HG03460 (cell line): ENCODE data around the gene MFRP.

Source experiments
- ATAC-seq: cut with Tn5 transposase; IDR thresholded peaks from one replicate; pipeline ENCODE4 v1.9.1; 2021; ENCODE audit not compliant: unreplicated experiment

The MFRP gene

GRCh38 chr11:119359365-119360214 lies 13.1 kb upstream of the MFRP start:
- no peak for ATAC-seq

GRCh38 chr11:119357074-119357473 lies 10.6 kb upstream of the MFRP start:
- ATAC-seq = no peak

DNA sequence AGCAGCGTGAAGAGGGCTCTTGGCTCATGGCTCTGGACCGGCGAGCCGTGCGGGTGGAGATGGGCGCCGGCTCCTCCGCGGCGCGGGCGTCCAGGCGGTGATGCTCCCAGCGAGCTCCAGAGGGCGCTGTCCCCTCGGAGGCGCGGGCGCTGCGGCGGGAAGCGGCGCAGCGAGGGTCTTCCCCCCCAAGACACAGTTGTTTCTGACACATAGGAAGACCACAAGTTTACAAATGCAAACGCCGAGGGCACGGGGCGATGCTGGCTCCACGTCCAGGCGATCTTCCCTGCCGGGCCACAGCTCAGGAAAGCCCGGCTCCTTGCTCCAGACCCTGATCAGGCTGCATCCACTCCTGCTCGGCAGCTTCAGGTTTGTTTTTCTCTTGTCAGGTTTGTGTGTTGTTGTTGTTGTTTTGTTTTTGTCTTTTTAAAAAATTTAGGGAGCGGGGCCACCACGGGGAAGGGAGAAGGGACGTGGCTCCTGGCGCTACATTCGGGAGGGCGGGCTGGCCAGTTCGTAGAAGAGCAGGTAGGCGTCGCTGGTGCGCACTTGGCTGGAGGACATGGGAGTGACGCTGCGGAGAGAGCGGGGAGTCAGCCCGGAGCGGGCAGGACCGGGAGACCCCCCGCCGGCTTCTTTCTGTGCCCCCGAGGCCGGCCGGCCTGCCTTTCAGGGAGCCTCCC lies 10.0 kb upstream of the MFRP start:
- peak; percentile 68 for ATAC-seq

DNA sequence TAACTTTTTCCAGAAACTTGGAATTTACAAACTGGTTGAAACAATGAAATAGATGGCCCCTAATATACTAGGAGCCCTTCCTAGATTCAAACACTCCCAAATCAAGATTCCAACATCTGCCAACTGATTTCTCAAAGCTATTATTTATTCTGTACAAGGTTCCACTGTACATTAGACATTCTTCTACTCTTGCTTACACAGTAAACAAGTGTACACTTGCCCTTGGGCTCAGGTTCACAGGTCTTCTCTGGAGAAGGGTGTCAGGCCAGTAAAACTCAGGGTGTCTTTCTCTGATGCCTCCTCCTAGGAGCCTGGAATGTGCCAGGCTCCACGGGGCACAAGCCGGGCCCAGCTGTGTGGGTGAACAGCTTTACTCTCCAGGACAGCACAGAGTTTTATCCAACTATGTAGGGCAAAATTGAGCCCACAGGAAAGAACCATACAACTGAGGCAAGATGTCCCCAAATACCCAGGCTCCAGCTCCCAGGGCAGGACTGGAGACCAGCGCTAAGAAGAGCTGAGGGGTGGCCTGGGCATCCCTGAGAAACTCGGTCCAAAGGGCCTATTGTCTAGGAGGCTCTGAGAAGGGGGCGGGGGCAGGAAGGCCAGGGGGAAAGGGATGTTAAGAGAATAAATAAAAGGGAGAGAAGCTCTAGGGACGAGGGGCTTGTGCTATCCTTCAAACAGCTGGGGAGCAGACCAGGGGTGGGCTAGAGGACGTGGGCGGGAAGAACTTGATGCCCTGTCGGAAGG lies 8.8 kb upstream of the MFRP start:
- ATAC-seq = no peak

- no peak for ATAC-seq
Observed at GRCh38 chr11:119352857-119353260, 6.4 kb upstream of the MFRP start.

DNA sequence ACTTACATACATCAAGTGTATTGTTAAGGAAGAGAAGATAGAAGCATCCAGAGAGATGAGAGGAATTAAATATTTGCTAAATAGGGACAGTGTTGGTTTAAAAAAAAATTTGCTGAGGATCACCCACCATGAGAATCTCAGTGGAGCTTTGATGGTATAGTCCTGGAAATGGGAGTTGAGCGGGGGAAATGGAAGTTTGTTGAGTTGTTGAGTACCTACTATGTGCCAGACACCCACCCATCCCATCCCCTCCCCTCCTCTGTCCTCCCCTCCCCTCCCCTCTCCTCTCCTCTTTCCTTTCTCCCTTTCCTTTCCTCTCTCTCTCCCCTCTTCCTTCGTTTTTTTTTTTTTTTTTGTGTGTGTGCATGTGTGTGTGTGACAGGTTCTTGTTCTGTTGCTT lies 4.7 kb upstream of the MFRP start:
- no peak for ATAC-seq

GRCh38 chr11:119350302-119350701 lies 3.8 kb upstream of the MFRP start:
- no peak for ATAC-seq

DNA sequence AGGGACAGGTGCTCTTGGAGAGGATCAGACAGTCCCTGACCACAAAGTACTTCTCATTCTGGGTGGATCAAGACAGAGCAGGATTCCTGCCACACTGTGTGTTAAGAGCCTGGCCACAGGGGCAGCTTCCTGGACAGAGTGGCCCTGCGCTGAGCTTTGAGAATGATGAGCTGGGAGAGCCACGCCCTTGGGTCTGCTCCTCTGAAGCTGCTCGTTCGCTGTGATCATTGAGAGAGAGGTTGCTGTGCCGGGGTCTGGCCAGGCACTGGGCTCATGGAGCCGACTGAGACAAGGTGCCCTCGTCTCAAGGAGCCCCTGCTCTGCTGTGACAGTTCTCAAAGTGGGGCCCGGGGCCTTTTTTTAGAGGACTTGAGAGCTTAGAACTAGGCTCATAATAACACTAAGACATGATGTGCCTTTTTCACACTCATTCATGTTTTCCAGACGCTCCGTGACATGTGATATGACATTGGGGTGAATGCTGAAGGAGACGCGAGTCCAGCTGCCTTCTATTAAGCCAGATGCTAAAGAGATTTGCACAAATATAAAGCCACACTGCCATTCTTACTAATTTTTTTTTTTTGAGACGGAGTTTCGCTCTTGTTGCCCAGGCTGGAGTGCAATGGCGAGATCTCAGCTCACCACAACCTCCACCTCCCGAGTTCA lies 1.6 kb upstream of the MFRP start:
- ATAC-seq = no peak

- no peak for ATAC-seq
Observed at GRCh38 chr11:119347242-119347641, 737 bp upstream of the MFRP start.

DNA sequence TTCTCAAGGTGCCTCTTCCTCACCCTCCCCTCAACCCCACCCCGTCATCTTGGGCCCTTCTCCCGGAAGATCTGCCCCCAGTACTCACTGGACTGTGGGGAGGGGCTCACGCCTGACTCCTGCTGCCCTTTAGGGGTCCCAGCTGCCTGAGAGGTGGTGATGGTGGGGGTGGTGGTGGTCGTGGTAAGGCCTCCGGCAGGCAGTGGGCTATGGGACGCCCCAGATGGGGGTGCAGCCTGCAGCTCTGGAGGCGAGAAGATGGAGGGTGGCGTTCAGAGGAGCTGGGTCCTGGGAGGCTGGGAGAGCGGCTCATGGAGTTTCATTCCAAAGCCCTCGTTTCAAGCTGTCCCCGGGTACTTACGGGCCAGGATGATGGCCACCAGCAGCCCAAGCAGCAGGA lies 820 bp downstream of the MFRP start:
- ATAC-seq = no peak

DNA sequence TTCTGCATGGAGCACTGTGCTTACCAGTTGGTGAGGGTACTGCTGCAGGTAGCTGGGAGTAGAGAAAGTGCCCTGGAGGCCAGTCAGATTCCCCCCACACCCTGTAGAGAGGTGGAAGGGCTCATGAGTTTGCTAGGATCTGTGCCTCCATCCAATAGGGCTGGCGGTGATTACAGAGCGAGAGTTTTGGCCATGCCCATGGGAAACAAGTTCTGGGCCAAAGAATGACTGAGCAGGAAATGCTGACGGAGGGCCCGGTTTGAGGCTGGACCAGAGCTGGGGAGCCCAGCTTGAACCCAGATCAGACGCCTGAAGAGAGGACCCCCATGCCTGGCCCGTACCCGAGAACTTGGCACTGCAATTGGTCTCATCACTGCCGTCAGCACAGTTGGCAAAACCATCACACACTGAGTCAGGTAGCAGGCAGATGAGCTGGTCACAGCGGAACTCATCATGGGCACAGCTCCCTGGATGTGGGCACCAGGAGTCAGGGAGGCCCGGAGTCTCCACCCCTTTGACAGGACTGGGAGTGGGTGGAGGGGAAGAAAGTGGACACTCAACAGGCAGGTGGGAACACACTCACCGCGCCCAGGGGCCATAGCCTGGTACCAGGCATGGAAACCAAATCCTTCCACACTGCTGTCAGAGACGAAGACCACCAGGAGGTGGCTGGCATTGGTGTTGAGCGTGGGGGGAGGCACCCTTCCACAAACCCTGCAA lies 2.1 kb downstream of the MFRP start:
- no peak for ATAC-seq

- no peak for ATAC-seq
Observed at GRCh38 chr11:119343726-119344125, 2.8 kb downstream of the MFRP start.

GRCh38 chr11:119342362-119343130 lies 4.0 kb downstream of the MFRP start:
- ATAC-seq = no peak

- ATAC-seq = no peak
Observed at GRCh38 chr11:119342023-119342300, 4.5 kb downstream of the MFRP start.

- ATAC-seq = no peak
Observed at GRCh38 chr11:119341222-119342022, 5.1 kb downstream of the MFRP start.

DNA sequence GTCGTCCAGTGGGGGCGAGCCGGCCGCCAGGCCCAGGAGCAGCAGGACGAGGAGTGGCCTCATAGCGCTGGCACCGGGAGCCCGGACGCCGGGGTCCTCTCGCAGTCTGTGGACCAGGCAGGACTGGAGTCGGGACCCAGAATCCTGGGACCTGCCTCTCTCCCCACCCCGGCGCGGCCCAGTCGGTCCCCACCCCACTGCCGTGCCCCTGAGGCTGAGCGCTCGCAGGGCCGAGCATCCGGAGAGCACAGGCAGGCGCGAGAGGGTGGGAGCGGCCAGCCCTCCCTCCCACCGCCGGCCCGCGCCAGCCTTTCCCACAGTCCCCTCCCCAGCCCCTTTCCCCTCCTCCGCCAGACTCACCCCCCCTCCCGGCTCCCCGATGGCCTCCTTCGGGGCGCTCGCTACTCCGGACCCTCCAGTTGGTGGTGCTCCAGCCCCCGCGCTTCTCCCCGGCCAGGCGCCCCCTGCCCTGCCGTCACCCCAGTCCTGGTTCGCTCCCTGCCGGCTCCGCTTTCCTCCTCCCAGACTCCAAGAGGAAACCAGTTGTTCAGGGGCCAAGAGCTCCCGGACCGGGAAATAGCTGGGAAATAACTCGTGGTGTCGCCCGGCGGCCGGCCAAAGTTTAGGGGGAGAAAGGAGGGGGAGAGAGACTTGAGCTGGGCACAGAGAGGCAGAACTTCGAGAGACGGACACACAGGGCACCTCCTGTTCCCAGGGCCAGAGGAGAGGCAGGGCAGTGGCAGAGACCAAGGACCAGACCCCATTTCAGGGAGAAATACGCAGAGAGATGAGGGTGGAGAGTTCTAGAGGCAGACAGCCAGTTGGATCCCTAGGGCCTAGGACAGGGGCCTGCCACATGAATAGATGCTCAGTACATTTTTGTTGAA lies 5.9 kb downstream of the MFRP start, which contains the start of gene C1QTNF5:
Gene C1QTNF5 (minus strand): TSS at position 549 of the 887 bp plus-strand sequence. CDS start 486 bp downstream, at position 63.
- no peak for ATAC-seq

- ATAC-seq = no peak
Observed at GRCh38 chr11:119339589-119340334, 6.7 kb downstream of the MFRP start.
